Chondrocyte (in vitro differentiated cells): ENCODE measurements around the gene MATK. TPM values are rescaled to one million over a fixed set of nuclear protein-coding genes. Genes with fewer than 3 reads are reported as not detected.
A peak's percentile ranks its signal among the peaks of the same experiment; 100 is the strongest.

Source experiments
- DNase-seq: peaks from one replicate; pipeline ENCODE4 v3.0.0; 2021; ENCODE audit warnings: mixed read lengths, low spot score
- H3K27ac Mint-ChIP-seq: one replicate; pipeline ENCODE4 v1.8.0; 2021; ENCODE audit warnings: mild to moderate bottlenecking, moderate library complexity, mixed read lengths; ENCODE audit not compliant: unreplicated experiment
- H3K27me3 Mint-ChIP-seq: 2 replicates; pipeline ENCODE4 v1.8.0; 2021; ENCODE audit warnings: low read depth, mixed read lengths
- H3K36me3 Mint-ChIP-seq: 2 replicates; pipeline ENCODE4 v1.8.0; 2021; ENCODE audit warnings: low read depth, mixed read lengths
- H3K4me1 Mint-ChIP-seq: 2 replicates; pipeline ENCODE4 v1.8.0; 2021; ENCODE audit warnings: low read depth, mild to moderate bottlenecking, mixed read lengths
- H3K4me3 Mint-ChIP-seq: one replicate; pipeline ENCODE4 v1.8.0; 2021; ENCODE audit warnings: mild to moderate bottlenecking, moderate library complexity, mixed read lengths; ENCODE audit not compliant: unreplicated experiment
- H3K9me3 Mint-ChIP-seq: 2 replicates; pipeline ENCODE4 v1.8.0; 2021; ENCODE audit warnings: low read depth, mixed read lengths
- total RNA-seq: library from RNA; stranded (reverse); gene quantifications from 3 replicates; pipeline ENCODE4 v1.2.1, GENCODE V29; 2021
- TF ChIP-seq, protein P1 (sequence below): fragments of 200-600 bp; sonication (generic); IDR thresholded peaks from 2 replicates; pipeline ENCODE4 v1.5.0; 2021; ENCODE audit warnings: antibody characterized with exemption, mild to moderate bottlenecking, moderate library complexity

Gene MATK
- total RNA-seq, 1 donor from 2014 or later, result not detected

DNA sequence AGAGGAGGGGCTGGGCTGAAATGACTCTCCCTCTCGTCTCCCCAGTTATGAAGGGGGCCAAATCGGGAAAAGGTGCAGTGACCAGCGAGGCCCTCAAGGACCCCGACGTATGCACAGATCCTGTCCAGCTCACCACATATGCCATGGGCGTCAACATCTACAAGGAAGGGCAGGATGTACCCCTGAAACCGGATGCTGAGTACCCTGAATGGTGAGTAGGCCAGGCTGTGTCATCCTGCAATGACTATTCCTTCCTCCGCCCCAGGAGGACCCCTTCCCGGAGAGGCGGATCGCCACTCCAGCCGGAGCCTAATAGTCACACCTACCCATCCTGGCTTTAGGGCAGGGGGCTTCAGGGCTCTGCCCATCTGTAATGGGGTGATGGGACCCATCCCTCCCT is 21.1 kb downstream of the MATK start:
- H3K27me3 Mint-ChIP-seq, result no peaks in the 10 kb centered on the region
- peaks cover 24% of the 10 kb centered on the region for H3K4me1 Mint-ChIP-seq
- TF ChIP-seq, protein P1, sequence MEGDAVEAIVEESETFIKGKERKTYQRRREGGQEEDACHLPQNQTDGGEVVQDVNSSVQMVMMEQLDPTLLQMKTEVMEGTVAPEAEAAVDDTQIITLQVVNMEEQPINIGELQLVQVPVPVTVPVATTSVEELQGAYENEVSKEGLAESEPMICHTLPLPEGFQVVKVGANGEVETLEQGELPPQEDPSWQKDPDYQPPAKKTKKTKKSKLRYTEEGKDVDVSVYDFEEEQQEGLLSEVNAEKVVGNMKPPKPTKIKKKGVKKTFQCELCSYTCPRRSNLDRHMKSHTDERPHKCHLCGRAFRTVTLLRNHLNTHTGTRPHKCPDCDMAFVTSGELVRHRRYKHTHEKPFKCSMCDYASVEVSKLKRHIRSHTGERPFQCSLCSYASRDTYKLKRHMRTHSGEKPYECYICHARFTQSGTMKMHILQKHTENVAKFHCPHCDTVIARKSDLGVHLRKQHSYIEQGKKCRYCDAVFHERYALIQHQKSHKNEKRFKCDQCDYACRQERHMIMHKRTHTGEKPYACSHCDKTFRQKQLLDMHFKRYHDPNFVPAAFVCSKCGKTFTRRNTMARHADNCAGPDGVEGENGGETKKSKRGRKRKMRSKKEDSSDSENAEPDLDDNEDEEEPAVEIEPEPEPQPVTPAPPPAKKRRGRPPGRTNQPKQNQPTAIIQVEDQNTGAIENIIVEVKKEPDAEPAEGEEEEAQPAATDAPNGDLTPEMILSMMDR, result no peak
- no peaks in the 10 kb centered on the region for H3K9me3 Mint-ChIP-seq
- H3K36me3 Mint-ChIP-seq, result peaks cover 8% of the 10 kb centered on the region
- no peak overlapping the region for H3K27ac Mint-ChIP-seq
- no peak overlapping the region for H3K4me3 Mint-ChIP-seq
- DNase-seq, result no peak

DNA sequence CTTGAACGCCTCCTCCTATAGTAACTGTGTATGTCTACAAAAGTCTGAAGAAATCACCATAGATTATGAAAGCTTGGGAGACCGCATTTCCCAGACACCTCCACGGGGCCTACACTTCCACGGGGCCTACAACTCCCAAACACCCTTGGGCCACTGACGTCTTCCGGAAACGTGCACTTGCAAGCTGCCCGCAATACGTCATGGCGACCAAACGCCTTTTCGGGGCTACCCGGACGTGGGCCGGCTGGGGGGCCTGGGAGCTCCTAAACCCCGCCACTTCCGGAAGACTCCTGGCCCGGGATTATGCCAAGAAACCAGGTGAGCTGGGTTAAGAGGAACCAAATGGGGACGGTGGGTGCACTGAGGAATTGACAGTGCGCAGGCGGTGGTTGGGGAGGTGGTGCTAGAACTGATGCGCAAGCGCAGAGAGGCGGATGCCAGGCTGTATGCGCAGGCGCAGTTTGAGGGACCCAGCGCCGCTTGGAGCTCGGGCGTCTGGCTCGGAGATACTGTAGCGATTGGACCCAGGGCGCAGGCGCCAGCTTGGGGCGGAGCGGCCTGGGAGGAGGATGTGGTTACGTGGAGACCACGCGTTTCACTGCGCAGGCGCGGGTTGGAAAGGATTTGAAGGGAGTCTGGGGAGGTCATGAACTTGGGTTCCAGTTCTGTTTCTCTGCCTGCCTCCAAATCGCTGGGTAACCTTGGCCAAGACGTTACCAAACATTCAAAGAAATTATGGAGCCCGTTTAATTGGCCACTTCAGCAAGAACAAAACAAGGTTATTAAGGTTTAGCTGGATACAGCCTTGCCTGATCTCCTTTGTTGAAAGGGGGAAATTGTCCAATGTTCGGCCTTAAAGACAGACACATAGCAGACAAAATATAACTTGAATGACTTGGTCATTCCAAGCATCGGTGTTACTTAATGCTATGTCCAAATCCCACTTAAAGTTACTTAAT is 23.4 kb downstream of the MATK start, which contains the start of gene MRPL54:
TSS of gene MRPL54 (plus strand) at position 182 of the 959 bp plus-strand sequence. CDS start at position 201, 19 bp downstream.
- H3K36me3 Mint-ChIP-seq, result peaks cover 6% of the 10 kb centered on the region
- peaks cover 28% of the 10 kb centered on the region for H3K4me1 Mint-ChIP-seq
- DNase-seq, result peak; percentile 100
- H3K27me3 Mint-ChIP-seq, result no peaks in the 10 kb centered on the region
- peak within 1 kb of the TSS; percentile 100 for H3K4me3 Mint-ChIP-seq
- TF ChIP-seq, protein P1, result no peak
- H3K27ac Mint-ChIP-seq, result peak within 1 kb of the TSS; percentile 99
- no peaks in the 10 kb centered on the region for H3K9me3 Mint-ChIP-seq

DNA sequence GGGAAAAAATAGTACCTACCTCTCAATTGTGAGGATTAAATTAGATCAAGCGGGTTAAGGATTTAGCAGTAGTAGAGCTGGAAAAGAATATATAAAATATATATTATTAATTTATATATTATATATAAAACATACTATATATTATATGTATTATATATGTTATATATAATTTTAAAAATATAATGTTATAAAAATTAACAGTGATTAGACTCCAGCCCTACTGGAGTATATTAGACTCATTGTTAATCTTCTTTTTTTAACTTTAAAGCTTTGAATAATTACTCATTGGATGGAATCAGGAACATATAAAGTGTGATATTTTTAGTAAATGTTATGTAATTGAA is 24.1 kb downstream of the MATK start:
- peak overlapping the region; percentile 99 for H3K27ac Mint-ChIP-seq
- TF ChIP-seq, protein P1, result no peak
- H3K9me3 Mint-ChIP-seq, result no peaks in the 10 kb centered on the region
- DNase-seq, result no peak
- peak overlapping the region; percentile 100 for H3K4me3 Mint-ChIP-seq
- H3K36me3 Mint-ChIP-seq, result peaks cover 6% of the 10 kb centered on the region
- no peaks in the 10 kb centered on the region for H3K27me3 Mint-ChIP-seq
- peaks cover 28% of the 10 kb centered on the region for H3K4me1 Mint-ChIP-seq

DNA sequence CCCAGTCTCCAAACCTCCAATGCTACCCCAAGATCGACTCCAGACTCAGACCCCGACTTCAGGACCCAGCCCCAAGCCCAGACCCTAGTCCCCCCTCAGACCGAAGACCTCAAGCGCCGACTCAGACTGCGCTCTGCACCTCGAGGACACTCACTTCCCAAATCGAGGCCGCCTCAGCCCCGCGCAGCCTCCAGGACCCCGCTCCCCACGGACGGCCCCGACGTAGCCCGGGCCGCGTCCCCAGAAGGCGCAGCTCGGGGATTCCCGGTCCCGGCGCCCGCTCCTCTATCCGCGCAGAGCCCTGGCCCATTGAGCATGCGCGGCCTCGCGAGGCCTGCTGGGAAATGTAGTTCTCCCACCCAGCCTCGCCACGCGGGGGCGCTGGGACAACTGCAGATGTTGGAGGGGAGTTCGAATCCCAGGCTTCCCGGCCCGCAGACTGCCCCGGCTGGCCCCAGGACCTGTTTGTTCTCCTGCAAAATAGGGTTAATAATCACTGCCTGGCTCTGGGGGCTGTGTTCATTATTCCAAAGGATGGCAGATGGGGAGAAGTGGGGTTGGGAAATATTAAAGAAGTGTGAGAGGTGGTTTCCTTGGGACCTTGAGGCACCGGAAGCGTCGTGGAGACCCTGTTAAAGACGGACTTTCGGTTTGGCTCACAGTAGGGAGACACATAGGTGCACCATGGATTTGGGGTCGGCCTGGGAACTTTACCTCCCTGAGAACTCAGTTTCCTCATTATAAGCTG is 24.6 kb downstream of the MATK start, which contains the start of gene APBA3:
TSS of gene APBA3 (minus strand) at position 311 of the 748 bp plus-strand sequence. CDS start 1,428 bp downstream, outside the sequence.
- peak within 1 kb of the TSS; percentile 99 for H3K27ac Mint-ChIP-seq
- no peaks in the 10 kb centered on the region for H3K9me3 Mint-ChIP-seq
- no peaks in the 10 kb centered on the region for H3K27me3 Mint-ChIP-seq
- DNase-seq, result peak; percentile 96
- peaks cover 28% of the 10 kb centered on the region for H3K4me1 Mint-ChIP-seq
- peaks cover 3% of the 10 kb centered on the region for H3K36me3 Mint-ChIP-seq
- peak within 1 kb of the TSS; percentile 100 for H3K4me3 Mint-ChIP-seq
- TF ChIP-seq, protein P1, result peak; percentile 86

DNA sequence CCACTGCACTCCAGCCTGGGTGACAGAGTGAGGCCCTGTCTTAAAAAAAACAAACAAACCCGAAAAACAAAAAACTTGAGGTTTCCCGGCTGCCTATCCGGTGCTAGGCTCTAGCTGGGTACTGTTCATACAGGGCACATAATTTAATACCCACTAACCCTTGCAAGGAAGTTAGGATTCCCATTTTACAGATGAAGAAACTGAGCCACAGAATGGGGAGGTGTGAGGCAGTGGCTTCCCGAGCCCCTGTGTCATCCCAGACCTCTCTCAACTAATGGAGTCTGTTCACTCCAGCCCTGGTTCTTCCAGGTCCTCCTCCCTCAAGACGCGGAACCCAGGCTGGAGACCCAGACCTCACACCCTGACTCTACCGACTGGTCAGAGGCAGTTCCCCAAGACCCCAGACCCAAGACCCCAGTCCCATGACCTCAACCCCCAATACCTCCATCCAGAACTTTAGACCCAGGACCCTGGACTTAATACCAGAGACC is 25.3 kb downstream of the MATK start:
- peaks cover 28% of the 10 kb centered on the region for H3K4me1 Mint-ChIP-seq
- peak overlapping the region; percentile 100 for H3K4me3 Mint-ChIP-seq
- peak overlapping the region; percentile 94 for H3K27ac Mint-ChIP-seq
- no peaks in the 10 kb centered on the region for H3K27me3 Mint-ChIP-seq
- no peaks in the 10 kb centered on the region for H3K36me3 Mint-ChIP-seq
- TF ChIP-seq, protein P1, result no peak
- no peak for DNase-seq
- no peaks in the 10 kb centered on the region for H3K9me3 Mint-ChIP-seq
